ENCODE measurements around the gene C19orf47.

C19orf47 gene

GRCh38 chr19:40305403-40305802 is 42.8 kb downstream of the C19orf47 start:
- peak; percentile 84 for DNase-seq (ENCODE audit: insufficient read length, low spot score)
- no peak for TF ChIP-seq POLR2A (IDR thresholded peaks at IDR 0.05; ENCODE audit: low read depth, low read length)
- FAIRE-seq, result peak; percentile 50

- TF ChIP-seq POLR2A (IDR thresholded peaks at IDR 0.05; ENCODE audit: low read depth, low read length), result no peak
- DNase-seq (ENCODE audit: insufficient read length, low spot score), result no peak
- FAIRE-seq, result no peak
Measured at GRCh38 chr19:40304306-40304705, 43.9 kb downstream of the C19orf47 start.

- TF ChIP-seq POLR2A (IDR thresholded peaks at IDR 0.05; ENCODE audit: low read depth, low read length), result no peak
- no peak for FAIRE-seq
- no peak for DNase-seq (ENCODE audit: insufficient read length, low spot score)
Measured at GRCh38 chr19:40303765-40304164, 44.4 kb downstream of the C19orf47 start.

GRCh38 chr19:40302224-40303011 is 45.8 kb downstream of the C19orf47 start:
- DNase-seq (ENCODE audit: insufficient read length, low spot score) (no peak), FAIRE-seq (no peak)
- TF ChIP-seq POLR2A (IDR thresholded peaks at IDR 0.05; ENCODE audit: low read depth, low read length), result no peak

- no peak for TF ChIP-seq POLR2A (IDR thresholded peaks at IDR 0.05; ENCODE audit: low read depth, low read length)
- DNase-seq (ENCODE audit: insufficient read length, low spot score) (no peak), FAIRE-seq (no peak)
Measured at GRCh38 chr19:40300668-40301067, 47.5 kb downstream of the C19orf47 start.

GRCh38 chr19:40298026-40298425 is 50.2 kb downstream of the C19orf47 start:
- TF ChIP-seq POLR2A (IDR thresholded peaks at IDR 0.05; ENCODE audit: low read depth, low read length), result no peak
- FAIRE-seq (no peak), DNase-seq (ENCODE audit: insufficient read length, low spot score) (no peak)

- no peak for TF ChIP-seq POLR2A (IDR thresholded peaks at IDR 0.05; ENCODE audit: low read depth, low read length)
- FAIRE-seq (no peak), DNase-seq (ENCODE audit: insufficient read length, low spot score) (no peak)
Measured at GRCh38 chr19:40294560-40294959, 53.6 kb downstream of the C19orf47 start.

GRCh38 chr19:40286971-40287421 is 61.2 kb downstream of the C19orf47 start:
- FAIRE-seq (no peak), DNase-seq (ENCODE audit: insufficient read length, low spot score) (no peak)
- TF ChIP-seq POLR2A (IDR thresholded peaks at IDR 0.05; ENCODE audit: low read depth, low read length), result no peak

- FAIRE-seq (no peak), DNase-seq (ENCODE audit: insufficient read length, low spot score) (no peak)
- no peak for TF ChIP-seq POLR2A (IDR thresholded peaks at IDR 0.05; ENCODE audit: low read depth, low read length)
Measured at GRCh38 chr19:40286235-40286970, 61.8 kb downstream of the C19orf47 start.

GRCh38 chr19:40285353-40286234 is 62.6 kb downstream of the C19orf47 start:
- TF ChIP-seq POLR2A (IDR thresholded peaks at IDR 0.05; ENCODE audit: low read depth, low read length), result no peak
- DNase-seq (ENCODE audit: insufficient read length, low spot score), result peak; percentile 98
- peak; percentile 80 for FAIRE-seq

GRCh38 chr19:40284501-40285352 is 63.5 kb downstream of the C19orf47 start, which contains the start of gene AKT2:
TSS of gene AKT2 (minus strand) at chr19:40285345. CDS start at chr19:40265267, 20,078 bp downstream.
- FAIRE-seq (no peak), DNase-seq (ENCODE audit: insufficient read length, low spot score) (peak; percentile 72)
- TF ChIP-seq POLR2A (IDR thresholded peaks at IDR 0.05; ENCODE audit: low read depth, low read length), result 0 out of 2 replicates have a peak, but pooled peaks have one; percentile 22

- DNase-seq (ENCODE audit: insufficient read length, low spot score), result no peak
Measured at GRCh38 chr19:40284251-40284500, 64.0 kb downstream of the C19orf47 start.

More at GRCh38 chr19:40284251-40284500, 64.0 kb downstream of the C19orf47 start:
- FAIRE-seq, result no peak
- no peak for TF ChIP-seq POLR2A (IDR thresholded peaks at IDR 0.05; ENCODE audit: low read depth, low read length)
